HEK293 (cell line): ENCODE measurements around the gene TACC2.

ENCODE experiments used
- CTCF ChIA-PET: fragments of 350-600 bp; formaldehyde crosslinking; extraction: SDS; loops from one replicate; lab custom pipeline; 2021; ENCODE audit warnings: antibody characterized with exemption; lab: Yijun Ruan, JAX
- POLR2A ChIA-PET: fragments of 300-600 bp; formaldehyde crosslinking; extraction: SDS; loops from one replicate; lab custom pipeline; 2020; ENCODE audit warnings: antibody characterized with exemption, inconsistent platforms; lab: Yijun Ruan, JAX
- H3K27ac ChIP-seq: fragments of 200-500 bp; sonication (Bioruptor generic); 2 replicates; pipeline ENCODE4 v1.5.1; 2014; ENCODE audit warnings: low read depth, low read length, control low read depth, inconsistent platforms; ENCODE audit errors: extremely low read depth
- H3K36me3 ChIP-seq, 2 experiments: fragments of 200-500 bp in 1 of 2; sonication (Bioruptor generic) in 1 of 2; 1 replicate in 1 of 2; 2 replicates in 1 of 2; pipeline ENCODE4 v1.5.1; 2014 to 2017; ENCODE audit warnings: inconsistent platforms in 2 of 2, low read length in 2 of 2; ENCODE audit not compliant: control insufficient read depth in 2 of 2, insufficient read depth in 1 of 2
- H3K4me1 ChIP-seq: fragments of 200-500 bp; sonication (Bioruptor generic); 2 replicates; pipeline ENCODE4 v1.5.1; 2014; ENCODE audit warnings: mild to moderate bottlenecking, low read length, inconsistent platforms; ENCODE audit not compliant: control insufficient read depth, insufficient read depth
- H3K4me3 ChIP-seq: 2 replicates; pipeline ENCODE4 v1.5.1; 2011; ENCODE audit warnings: low read depth, mild to moderate bottlenecking, control low read depth, low read length, moderate library complexity
- H3K9me3 ChIP-seq: fragments of 200-500 bp; sonication (Bioruptor generic); 2 replicates; pipeline ENCODE4 v1.5.1; 2014; ENCODE audit warnings: low read depth, low read length, inconsistent platforms; ENCODE audit not compliant: control insufficient read depth, insufficient read depth
- KLF9 ChIP-seq: fragments of 450-650 bp; formaldehyde crosslinking; IDR thresholded peaks from 2 replicates; pipeline ENCODE4 v1.5.1; 2016; ENCODE audit warnings: missing biosample characterization, missing genetic modification characterization, low read depth
- ZNF157 ChIP-seq: fragments of 450-650 bp; formaldehyde crosslinking; IDR thresholded peaks from 2 replicates; pipeline ENCODE4 v1.5.1; 2016; ENCODE audit warnings: missing biosample characterization, missing genetic modification characterization
- ZNF2 ChIP-seq: fragments of 450-650 bp; formaldehyde crosslinking; IDR thresholded peaks from 2 replicates; pipeline ENCODE4 v1.5.1; 2016; ENCODE audit warnings: missing biosample characterization, missing genetic modification characterization
- ZNF341 ChIP-seq: fragments of 450-650 bp; formaldehyde crosslinking; IDR thresholded peaks from 2 replicates; pipeline ENCODE4; 2016; ENCODE audit warnings: low read depth, missing biosample characterization, missing genetic modification characterization
- ZNF404 ChIP-seq: fragments of 450-650 bp; formaldehyde crosslinking; IDR thresholded peaks from 2 replicates; pipeline ENCODE4 v1.5.1; 2017; ENCODE audit warnings: missing biosample characterization, missing genetic modification characterization
- ZNF560 ChIP-seq: fragments of 450-650 bp; formaldehyde crosslinking; IDR thresholded peaks from 2 replicates; pipeline ENCODE4 v1.5.1; 2017; ENCODE audit warnings: missing biosample characterization, missing genetic modification characterization, borderline replicate concordance
- ZNF623 ChIP-seq: fragments of 450-650 bp; formaldehyde crosslinking; IDR thresholded peaks from 2 replicates; pipeline ENCODE4 v1.5.1; 2016; ENCODE audit warnings: missing biosample characterization, missing genetic modification characterization
- ZNF654 ChIP-seq: fragments of 450-650 bp; formaldehyde crosslinking; IDR thresholded peaks from 2 replicates; pipeline ENCODE4 v1.5.1; 2016; ENCODE audit warnings: low read depth, missing biosample characterization, missing genetic modification characterization
- ZNF660 ChIP-seq: fragments of 450-650 bp; IDR thresholded peaks from 2 replicates; pipeline ENCODE4 v1.5.1; 2018; ENCODE audit warnings: missing biosample characterization, mild to moderate bottlenecking, missing genetic modification characterization
- TF ChIP-seq, protein P1 (sequence below): fragments of 450-650 bp; formaldehyde crosslinking; IDR thresholded peaks from 2 replicates; pipeline ENCODE4 v1.5.1; 2017; ENCODE audit warnings: missing biosample characterization, missing genetic modification characterization
- TF ChIP-seq, protein P2 (sequence below): fragments of 450-650 bp; formaldehyde crosslinking; IDR thresholded peaks from 2 replicates; pipeline ENCODE4 v1.5.1; 2017; ENCODE audit warnings: missing biosample characterization, mild to moderate bottlenecking, missing genetic modification characterization, moderate library complexity
- TF ChIP-seq, protein P3 (sequence below): fragments of 450-650 bp; formaldehyde crosslinking; IDR thresholded peaks from 2 replicates; pipeline ENCODE4 v1.5.1; 2016; ENCODE audit warnings: missing biosample characterization, missing genetic modification characterization, borderline replicate concordance
- TF ChIP-seq, protein P4 (sequence below): fragments of 450-650 bp; formaldehyde crosslinking; IDR thresholded peaks from 2 replicates; pipeline ENCODE4 v1.5.1; 2016; ENCODE audit warnings: missing biosample characterization, missing genetic modification characterization, borderline replicate concordance
- TF ChIP-seq, protein P5 (sequence below): fragments of 450-650 bp; formaldehyde crosslinking; IDR thresholded peaks from 2 replicates; pipeline ENCODE4 v1.5.1; 2017; ENCODE audit warnings: missing biosample characterization, missing genetic modification characterization
- TF ChIP-seq, protein P6 (sequence below): fragments of 450-650 bp; formaldehyde crosslinking; IDR thresholded peaks from 2 replicates; pipeline ENCODE4 v1.5.1; 2016; ENCODE audit warnings: missing biosample characterization, missing genetic modification characterization

Gene TACC2

DNA sequence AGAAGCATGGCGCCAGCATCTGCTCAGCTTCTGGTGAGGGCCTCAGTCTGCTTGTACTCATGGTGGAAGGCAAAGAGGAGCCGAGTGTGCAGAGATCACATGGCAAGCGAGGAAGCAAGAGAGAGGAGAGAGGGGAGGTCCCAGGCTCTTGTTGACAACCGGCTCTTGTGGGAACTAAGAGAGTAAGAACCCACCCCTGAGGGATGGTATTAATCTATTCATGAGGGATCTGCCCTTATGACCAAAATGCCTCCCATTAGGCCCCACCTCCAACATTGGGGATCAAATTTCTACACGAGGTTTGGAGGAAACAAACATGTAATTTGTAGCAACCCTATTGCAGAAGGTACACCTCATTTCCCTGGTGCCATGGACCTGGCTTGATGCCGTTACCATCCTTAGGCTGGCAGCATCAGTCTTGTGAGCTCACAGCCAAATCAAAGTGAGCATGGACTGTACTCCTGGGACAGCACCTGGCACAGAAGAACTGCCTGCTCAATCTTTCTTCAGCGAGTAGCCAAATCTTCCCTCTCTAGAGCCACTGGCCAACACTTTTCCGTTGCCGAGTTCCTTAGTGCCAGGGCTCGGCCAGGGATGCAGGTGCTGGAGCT, 288.7 kb downstream of the TACC2 start (continued):
- TF ChIP-seq, protein P1, sequence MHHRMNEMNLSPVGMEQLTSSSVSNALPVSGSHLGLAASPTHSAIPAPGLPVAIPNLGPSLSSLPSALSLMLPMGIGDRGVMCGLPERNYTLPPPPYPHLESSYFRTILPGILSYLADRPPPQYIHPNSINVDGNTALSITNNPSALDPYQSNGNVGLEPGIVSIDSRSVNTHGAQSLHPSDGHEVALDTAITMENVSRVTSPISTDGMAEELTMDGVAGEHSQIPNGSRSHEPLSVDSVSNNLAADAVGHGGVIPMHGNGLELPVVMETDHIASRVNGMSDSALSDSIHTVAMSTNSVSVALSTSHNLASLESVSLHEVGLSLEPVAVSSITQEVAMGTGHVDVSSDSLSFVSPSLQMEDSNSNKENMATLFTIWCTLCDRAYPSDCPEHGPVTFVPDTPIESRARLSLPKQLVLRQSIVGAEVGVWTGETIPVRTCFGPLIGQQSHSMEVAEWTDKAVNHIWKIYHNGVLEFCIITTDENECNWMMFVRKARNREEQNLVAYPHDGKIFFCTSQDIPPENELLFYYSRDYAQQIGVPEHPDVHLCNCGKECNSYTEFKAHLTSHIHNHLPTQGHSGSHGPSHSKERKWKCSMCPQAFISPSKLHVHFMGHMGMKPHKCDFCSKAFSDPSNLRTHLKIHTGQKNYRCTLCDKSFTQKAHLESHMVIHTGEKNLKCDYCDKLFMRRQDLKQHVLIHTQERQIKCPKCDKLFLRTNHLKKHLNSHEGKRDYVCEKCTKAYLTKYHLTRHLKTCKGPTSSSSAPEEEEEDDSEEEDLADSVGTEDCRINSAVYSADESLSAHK (tag by site-specific recombination): no peak
- no peak for TF ChIP-seq KLF9 (tag by site-specific recombination)
- TF ChIP-seq, protein P2, sequence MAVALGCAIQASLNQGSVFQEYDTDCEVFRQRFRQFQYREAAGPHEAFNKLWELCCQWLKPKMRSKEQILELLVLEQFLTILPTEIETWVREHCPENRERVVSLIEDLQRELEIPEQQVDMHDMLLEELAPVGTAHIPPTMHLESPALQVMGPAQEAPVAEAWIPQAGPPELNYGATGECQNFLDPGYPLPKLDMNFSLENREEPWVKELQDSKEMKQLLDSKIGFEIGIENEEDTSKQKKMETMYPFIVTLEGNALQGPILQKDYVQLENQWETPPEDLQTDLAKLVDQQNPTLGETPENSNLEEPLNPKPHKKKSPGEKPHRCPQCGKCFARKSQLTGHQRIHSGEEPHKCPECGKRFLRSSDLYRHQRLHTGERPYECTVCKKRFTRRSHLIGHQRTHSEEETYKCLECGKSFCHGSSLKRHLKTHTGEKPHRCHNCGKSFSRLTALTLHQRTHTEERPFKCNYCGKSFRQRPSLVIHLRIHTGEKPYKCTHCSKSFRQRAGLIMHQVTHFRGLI (tag by site-specific recombination): no peak
- TF ChIP-seq ZNF157 (tag by site-specific recombination): no peak
- TF ChIP-seq, protein P3, sequence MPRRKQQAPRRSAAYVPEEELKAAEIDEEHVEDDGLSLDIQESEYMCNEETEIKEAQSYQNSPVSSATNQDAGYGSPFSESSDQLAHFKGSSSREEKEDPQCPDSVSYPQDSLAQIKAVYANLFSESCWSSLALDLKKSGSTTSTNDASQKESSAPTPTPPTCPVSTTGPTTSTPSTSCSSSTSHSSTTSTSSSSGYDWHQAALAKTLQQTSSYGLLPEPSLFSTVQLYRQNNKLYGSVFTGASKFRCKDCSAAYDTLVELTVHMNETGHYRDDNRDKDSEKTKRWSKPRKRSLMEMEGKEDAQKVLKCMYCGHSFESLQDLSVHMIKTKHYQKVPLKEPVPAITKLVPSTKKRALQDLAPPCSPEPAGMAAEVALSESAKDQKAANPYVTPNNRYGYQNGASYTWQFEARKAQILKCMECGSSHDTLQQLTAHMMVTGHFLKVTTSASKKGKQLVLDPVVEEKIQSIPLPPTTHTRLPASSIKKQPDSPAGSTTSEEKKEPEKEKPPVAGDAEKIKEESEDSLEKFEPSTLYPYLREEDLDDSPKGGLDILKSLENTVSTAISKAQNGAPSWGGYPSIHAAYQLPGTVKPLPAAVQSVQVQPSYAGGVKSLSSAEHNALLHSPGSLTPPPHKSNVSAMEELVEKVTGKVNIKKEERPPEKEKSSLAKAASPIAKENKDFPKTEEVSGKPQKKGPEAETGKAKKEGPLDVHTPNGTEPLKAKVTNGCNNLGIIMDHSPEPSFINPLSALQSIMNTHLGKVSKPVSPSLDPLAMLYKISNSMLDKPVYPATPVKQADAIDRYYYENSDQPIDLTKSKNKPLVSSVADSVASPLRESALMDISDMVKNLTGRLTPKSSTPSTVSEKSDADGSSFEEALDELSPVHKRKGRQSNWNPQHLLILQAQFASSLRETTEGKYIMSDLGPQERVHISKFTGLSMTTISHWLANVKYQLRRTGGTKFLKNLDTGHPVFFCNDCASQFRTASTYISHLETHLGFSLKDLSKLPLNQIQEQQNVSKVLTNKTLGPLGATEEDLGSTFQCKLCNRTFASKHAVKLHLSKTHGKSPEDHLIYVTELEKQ (tag by site-specific recombination): no peak
- no peak for TF ChIP-seq ZNF623 (tag by site-specific recombination)
- TF ChIP-seq, protein P4, sequence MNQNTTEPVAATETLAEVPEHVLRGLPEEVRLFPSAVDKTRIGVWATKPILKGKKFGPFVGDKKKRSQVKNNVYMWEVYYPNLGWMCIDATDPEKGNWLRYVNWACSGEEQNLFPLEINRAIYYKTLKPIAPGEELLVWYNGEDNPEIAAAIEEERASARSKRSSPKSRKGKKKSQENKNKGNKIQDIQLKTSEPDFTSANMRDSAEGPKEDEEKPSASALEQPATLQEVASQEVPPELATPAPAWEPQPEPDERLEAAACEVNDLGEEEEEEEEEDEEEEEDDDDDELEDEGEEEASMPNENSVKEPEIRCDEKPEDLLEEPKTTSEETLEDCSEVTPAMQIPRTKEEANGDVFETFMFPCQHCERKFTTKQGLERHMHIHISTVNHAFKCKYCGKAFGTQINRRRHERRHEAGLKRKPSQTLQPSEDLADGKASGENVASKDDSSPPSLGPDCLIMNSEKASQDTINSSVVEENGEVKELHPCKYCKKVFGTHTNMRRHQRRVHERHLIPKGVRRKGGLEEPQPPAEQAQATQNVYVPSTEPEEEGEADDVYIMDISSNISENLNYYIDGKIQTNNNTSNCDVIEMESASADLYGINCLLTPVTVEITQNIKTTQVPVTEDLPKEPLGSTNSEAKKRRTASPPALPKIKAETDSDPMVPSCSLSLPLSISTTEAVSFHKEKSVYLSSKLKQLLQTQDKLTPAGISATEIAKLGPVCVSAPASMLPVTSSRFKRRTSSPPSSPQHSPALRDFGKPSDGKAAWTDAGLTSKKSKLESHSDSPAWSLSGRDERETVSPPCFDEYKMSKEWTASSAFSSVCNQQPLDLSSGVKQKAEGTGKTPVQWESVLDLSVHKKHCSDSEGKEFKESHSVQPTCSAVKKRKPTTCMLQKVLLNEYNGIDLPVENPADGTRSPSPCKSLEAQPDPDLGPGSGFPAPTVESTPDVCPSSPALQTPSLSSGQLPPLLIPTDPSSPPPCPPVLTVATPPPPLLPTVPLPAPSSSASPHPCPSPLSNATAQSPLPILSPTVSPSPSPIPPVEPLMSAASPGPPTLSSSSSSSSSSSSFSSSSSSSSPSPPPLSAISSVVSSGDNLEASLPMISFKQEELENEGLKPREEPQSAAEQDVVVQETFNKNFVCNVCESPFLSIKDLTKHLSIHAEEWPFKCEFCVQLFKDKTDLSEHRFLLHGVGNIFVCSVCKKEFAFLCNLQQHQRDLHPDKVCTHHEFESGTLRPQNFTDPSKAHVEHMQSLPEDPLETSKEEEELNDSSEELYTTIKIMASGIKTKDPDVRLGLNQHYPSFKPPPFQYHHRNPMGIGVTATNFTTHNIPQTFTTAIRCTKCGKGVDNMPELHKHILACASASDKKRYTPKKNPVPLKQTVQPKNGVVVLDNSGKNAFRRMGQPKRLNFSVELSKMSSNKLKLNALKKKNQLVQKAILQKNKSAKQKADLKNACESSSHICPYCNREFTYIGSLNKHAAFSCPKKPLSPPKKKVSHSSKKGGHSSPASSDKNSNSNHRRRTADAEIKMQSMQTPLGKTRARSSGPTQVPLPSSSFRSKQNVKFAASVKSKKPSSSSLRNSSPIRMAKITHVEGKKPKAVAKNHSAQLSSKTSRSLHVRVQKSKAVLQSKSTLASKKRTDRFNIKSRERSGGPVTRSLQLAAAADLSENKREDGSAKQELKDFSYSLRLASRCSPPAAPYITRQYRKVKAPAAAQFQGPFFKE (tag by site-specific recombination): no peak

DNA sequence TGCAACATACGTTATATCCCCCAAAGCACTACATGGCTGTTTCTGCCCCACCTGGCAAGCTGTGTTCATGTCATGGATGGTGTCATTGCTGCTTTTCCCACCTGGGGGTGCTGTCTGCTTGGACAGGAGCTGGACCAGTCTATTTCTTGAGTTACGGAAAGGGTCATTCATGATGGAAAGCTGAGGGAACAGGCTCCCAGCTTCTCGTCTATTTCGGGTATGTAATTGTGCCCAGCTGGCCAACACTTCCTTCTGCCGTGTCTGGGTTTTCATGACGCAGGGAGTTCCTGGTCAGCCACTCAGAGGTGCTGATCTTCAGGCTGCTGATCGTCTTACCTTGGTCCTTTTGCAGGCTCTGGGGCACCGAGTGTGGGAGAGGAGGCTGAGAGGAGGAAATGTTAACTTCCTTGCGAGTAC, 290.8 kb downstream of the TACC2 start:
- ChIA-PET POLR2A (no interaction called here), CTCF (interaction anchor here (0.6 to 3.2 kb wide), 34 partner anchors 8 to 976 kb away, joined by 3 to 31 read pairs (median 4); no protein-coding TSS in a partner anchor)
- H3K4me3 ChIP-seq: no peak overlapping the region
- TF ChIP-seq, protein P5, sequence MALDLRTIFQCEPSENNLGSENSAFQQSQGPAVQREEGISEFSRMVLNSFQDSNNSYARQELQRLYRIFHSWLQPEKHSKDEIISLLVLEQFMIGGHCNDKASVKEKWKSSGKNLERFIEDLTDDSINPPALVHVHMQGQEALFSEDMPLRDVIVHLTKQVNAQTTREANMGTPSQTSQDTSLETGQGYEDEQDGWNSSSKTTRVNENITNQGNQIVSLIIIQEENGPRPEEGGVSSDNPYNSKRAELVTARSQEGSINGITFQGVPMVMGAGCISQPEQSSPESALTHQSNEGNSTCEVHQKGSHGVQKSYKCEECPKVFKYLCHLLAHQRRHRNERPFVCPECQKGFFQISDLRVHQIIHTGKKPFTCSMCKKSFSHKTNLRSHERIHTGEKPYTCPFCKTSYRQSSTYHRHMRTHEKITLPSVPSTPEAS (tag by site-specific recombination): peak; percentile 32; the same call in 1 of the 2 replicates
- TF ChIP-seq ZNF2 (tag by site-specific recombination) (0 out of 2 replicates have a peak, but pooled peaks have one; percentile 29), ZNF660 (tag by site-specific recombination) (0 out of 2 replicates have a peak, but pooled peaks have one; percentile 13), ZNF404 (tag by site-specific recombination) (no peak), ZNF341 (no peak), ZNF560 (tag by site-specific recombination) (no peak), ZNF654 (tag by site-specific recombination) (peak; percentile 84)
- TF ChIP-seq, protein P6, sequence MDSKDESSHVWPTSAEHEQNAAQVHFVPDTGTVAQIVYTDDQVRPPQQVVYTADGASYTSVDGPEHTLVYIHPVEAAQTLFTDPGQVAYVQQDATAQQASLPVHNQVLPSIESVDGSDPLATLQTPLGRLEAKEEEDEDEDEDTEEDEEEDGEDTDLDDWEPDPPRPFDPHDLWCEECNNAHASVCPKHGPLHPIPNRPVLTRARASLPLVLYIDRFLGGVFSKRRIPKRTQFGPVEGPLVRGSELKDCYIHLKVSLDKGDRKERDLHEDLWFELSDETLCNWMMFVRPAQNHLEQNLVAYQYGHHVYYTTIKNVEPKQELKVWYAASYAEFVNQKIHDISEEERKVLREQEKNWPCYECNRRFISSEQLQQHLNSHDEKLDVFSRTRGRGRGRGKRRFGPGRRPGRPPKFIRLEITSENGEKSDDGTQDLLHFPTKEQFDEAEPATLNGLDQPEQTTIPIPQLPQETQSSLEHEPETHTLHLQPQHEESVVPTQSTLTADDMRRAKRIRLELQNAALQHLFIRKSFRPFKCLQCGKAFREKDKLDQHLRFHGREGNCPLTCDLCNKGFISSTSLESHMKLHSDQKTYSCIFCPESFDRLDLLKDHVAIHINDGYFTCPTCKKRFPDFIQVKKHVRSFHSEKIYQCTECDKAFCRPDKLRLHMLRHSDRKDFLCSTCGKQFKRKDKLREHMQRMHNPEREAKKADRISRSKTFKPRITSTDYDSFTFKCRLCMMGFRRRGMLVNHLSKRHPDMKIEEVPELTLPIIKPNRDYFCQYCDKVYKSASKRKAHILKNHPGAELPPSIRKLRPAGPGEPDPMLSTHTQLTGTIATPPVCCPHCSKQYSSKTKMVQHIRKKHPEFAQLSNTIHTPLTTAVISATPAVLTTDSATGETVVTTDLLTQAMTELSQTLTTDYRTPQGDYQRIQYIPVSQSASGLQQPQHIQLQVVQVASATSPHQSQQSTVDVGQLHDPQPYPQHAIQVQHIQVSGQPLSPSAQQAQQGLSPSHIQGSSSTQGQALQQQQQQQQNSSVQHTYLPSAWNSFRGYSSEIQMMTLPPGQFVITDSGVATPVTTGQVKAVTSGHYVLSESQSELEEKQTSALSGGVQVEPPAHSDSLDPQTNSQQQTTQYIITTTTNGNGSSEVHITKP (tag by site-specific recombination): peak; percentile 79

More for the DNA sequence above, 290.8 kb downstream of the TACC2 start:
- Histone ChIP-seq H3K4me1 (no peaks in the 10 kb centered on the region), H3K9me3 (no peaks in the 10 kb centered on the region), H3K36me3 (no peaks in the 10 kb centered on the region), H3K27ac (no peak overlapping the region)
